Thyroid gland (tissue), 4 donors: Measurements from ENCODE around the gene ERVFRD-1. TPM values are rescaled to one million over a fixed set of nuclear protein-coding genes. Genes with fewer than 3 reads are reported as not detected.

ENCODE experiments used
- DNase-seq, 2 donors: peaks; one replicate each; pipeline ENCODE4 v3.0.0-alpha.2; 2019
- H3K27ac ChIP-seq, 3 donors: fragments of 200-600 bp; sonication (generic); 1 replicate in 2 of 3; 2 replicates in 1 of 3; pipeline ENCODE4 v1.5.1; 2016 to 2019; ENCODE audit warnings: mild to moderate bottlenecking in 1 of 3, moderate library complexity in 1 of 3
- H3K27me3 ChIP-seq: fragments of 200-600 bp; sonication (generic); one replicate; pipeline ENCODE4 v1.5.1; 2019
- H3K36me3 ChIP-seq, 2 donors: fragments of 200-600 bp; sonication (generic); one replicate each; pipeline ENCODE4 v1.5.1; 2016 to 2019
- H3K4me1 ChIP-seq, 2 donors: fragments of 200-600 bp; sonication (generic); one replicate each; pipeline ENCODE4 v1.5.1; 2017 to 2019
- H3K4me3 ChIP-seq, 3 donors: fragments of 200-600 bp; sonication (generic); replicated peaks in 1 of 3; 1 replicate in 2 of 3; 2 replicates in 1 of 3; pipeline ENCODE4 v1.5.1; 2016; ENCODE audit warnings: mild to moderate bottlenecking in 1 of 3
- H3K9me3 ChIP-seq: fragments of 200-600 bp; sonication (generic); one replicate; pipeline ENCODE4 v1.5.1; 2017
- CTCF ChIP-seq, 6 experiments: fragments of 200-600 bp in 3 of 6; fragments of 450-650 bp in 3 of 6; sonication (generic) in 3 of 6; IDR thresholded peaks; one replicate each; pipeline ENCODE4 v1.5.1; 2016 to 2019; ENCODE audit warnings: antibody characterized with exemption in 6 of 6, mild to moderate bottlenecking in 2 of 6, inconsistent platforms in 1 of 6, moderate library complexity in 1 of 6
- POLR2A ChIP-seq, 2 donors: fragments of 450-650 bp; IDR thresholded peaks; one replicate each; pipeline ENCODE4 v1.6.1; 2017; ENCODE audit warnings: antibody characterized with exemption in 2 of 2, mild to moderate bottlenecking in 2 of 2, moderate library complexity in 1 of 2
- WGBS, 2 donors: methylation state at CpG; one replicate each; pipeline ENCODE4 v1.1.5; 2017; 5-methylcytosine and 5-hydroxymethylcytosine counted together
- intact Hi-C: fragments of 100-400 bp; cut with DNase I; formaldehyde crosslinking; loops from one replicate; pipeline ENCODE4 v1.15.1; 2023
- total RNA-seq, 4 donors: library from RNA; depleted of rRNA; stranded (reverse); fragments of >200 nt; gene quantifications; one replicate each; pipeline ENCODE4 v1.2.3, GENCODE V29; 2016

ERVFRD-1 gene
- total RNA-seq = not detected

- no peaks in the 10 kb centered on the region for H3K9me3 ChIP-seq
- H3K27ac ChIP-seq = no peak within 1 kb of the TSS
- 91 to 92% methylated on average over 16 of the region's 16 CpGs for WGBS, 2 donors
- H3K4me3 ChIP-seq = no peak within 1 kb of the TSS
- H3K4me1 ChIP-seq = no peaks in the 10 kb centered on the region
- TF ChIP-seq CTCF (IDR thresholded peaks at IDR 0.05) = no peak
- no peak for TF ChIP-seq POLR2A (IDR thresholded peaks at IDR 0.05)
- intact Hi-C loops = no loop called here
- no peaks in the 10 kb centered on the region for H3K27me3 ChIP-seq
- no peaks in the 10 kb centered on the region for H3K36me3 ChIP-seq
- DNase-seq = no peak
Measured at GRCh38 chr6:11110921-11111768, at the start of gene ERVFRD-1. TSS of gene ERVFRD-1 (minus strand) at chr6:11111725. CDS start at chr6:11105310, 6,415 bp downstream.

DNA sequence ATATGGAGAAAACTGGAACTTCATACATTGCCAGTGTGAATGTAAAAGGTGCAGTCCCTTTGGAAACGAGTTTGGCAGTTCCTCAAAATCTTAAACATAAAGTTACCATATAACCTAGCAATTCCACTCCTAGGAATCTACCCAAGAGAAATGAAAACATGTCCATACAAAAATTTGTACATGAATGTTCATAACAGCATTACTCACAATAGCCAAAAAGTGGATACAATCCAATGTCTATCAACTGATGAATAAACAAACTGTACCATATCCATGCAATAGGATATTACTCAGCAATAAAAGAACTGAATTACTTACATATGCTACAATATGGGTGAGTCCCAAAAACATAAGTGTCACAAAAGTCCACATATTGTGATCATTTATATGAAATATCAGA is 48.7 kb upstream of the ERVFRD-1 start:
- no peak for DNase-seq
- no peak for TF ChIP-seq CTCF (IDR thresholded peaks at IDR 0.05)
- TF ChIP-seq POLR2A (IDR thresholded peaks at IDR 0.05) = no peak
- no peak overlapping the region for H3K4me3 ChIP-seq
- no peak overlapping the region for H3K27ac ChIP-seq
- 81 to 84% methylated on average over 1 of the region's 1 CpG for WGBS, 2 donors
- H3K9me3 ChIP-seq = no peaks in the 10 kb centered on the region
- no peaks in the 10 kb centered on the region for H3K4me1 ChIP-seq
- no peaks in the 10 kb centered on the region for H3K27me3 ChIP-seq
- H3K36me3 ChIP-seq = no peaks in the 10 kb centered on the region
- intact Hi-C loops = no loop called here

GRCh38 chr6:11155589-11155988 is 44.1 kb upstream of the ERVFRD-1 start:
- DNase-seq = no peak
- Histone ChIP-seq H3K27me3 (no peaks in the 10 kb centered on the region), H3K4me3 (no peak overlapping the region), H3K4me1 (no peaks in the 10 kb centered on the region), H3K36me3 (no peaks in the 10 kb centered on the region), H3K27ac (no peak overlapping the region), H3K9me3 (no peaks in the 10 kb centered on the region)
- intact Hi-C loops = no loop called here
- TF ChIP-seq POLR2A (IDR thresholded peaks at IDR 0.05) = no peak
- no peak for TF ChIP-seq CTCF (IDR thresholded peaks at IDR 0.05)

DNA sequence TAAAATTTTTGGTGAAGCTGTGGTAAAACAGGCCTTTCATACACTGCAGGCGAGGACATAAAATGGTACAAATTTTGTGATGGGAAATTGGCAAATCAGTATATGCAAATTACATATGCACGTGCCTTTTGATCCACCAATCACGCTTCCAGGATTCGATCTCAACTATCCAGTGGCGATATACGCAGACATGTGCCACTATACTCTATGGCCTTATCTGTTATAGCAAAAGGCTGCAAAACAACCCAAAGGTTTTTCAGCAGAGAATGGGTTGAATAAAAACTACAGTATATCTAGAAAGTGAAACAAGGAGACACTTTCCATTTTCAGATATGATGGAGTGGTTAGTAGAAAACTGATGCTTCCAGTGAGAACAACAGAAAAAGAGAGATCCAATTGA is 41.9 kb upstream of the ERVFRD-1 start:
- H3K9me3 ChIP-seq = no peaks in the 10 kb centered on the region
- intact Hi-C loops = no loop called here
- no peaks in the 10 kb centered on the region for H3K36me3 ChIP-seq
- WGBS, 2 donors = 99% methylated on average over 6 of the region's 6 CpGs
- no peaks in the 10 kb centered on the region for H3K4me1 ChIP-seq
- H3K27me3 ChIP-seq = no peaks in the 10 kb centered on the region
- H3K4me3 ChIP-seq = no peak overlapping the region
- TF ChIP-seq POLR2A (IDR thresholded peaks at IDR 0.05) (no peak), CTCF (IDR thresholded peaks at IDR 0.05) (no peak)
- no peak overlapping the region for H3K27ac ChIP-seq
- no peak for DNase-seq

DNA sequence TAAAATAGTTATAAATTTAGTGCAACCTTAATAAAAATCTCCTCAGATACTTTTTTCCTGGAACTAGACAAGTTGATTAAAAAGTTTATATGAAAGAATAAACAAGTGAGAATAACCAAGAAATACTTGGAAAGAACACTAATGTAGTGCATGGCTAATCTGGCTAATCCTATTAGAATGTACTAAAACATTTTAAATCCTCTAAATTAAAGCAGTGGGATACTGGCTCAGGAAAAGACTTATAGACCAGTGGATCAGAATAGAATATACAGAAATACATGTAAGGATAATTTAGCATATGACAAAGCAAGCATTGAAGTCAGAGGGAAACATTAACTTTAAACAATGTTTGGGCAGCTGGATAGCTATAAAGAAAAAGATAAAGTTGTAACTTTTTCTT is 41.1 kb upstream of the ERVFRD-1 start:
- no peak for TF ChIP-seq POLR2A (IDR thresholded peaks at IDR 0.05)
- TF ChIP-seq CTCF (IDR thresholded peaks at IDR 0.05) = no peak
- no peak overlapping the region for H3K4me3 ChIP-seq
- no peaks in the 10 kb centered on the region for H3K36me3 ChIP-seq
- no peak overlapping the region for H3K27ac ChIP-seq
- H3K4me1 ChIP-seq = no peaks in the 10 kb centered on the region
- no peaks in the 10 kb centered on the region for H3K9me3 ChIP-seq
- DNase-seq = no peak
- H3K27me3 ChIP-seq = no peaks in the 10 kb centered on the region
- intact Hi-C loops = no loop called here
